GM12878 (cell line): Measurements from ENCODE around the gene SYCE3. TPM values are rescaled to one million over a fixed set of nuclear protein-coding genes. Genes with fewer than 3 reads are reported as not detected.

ENCODE experiments used
- ATAC-seq: fragments of 200-7000 bp; cut with Tn5 transposase; 3 replicates; pipeline ENCODE4 v1.9.1; 2020; ENCODE audit warnings: mild to moderate bottlenecking, moderate library complexity
- BruUV-seq: library from RNA; stranded (reverse); fragments of 400-500 nt; replicated peaks from 2 replicates; lab custom pipeline; 2021; lab: Mats Ljungman, UMichigan
- CTCF ChIA-PET: fragments of 300-600 bp; sonication (Branson Sonifier 250); formaldehyde crosslinking; extraction: SDS; loops from one replicate; lab custom pipeline; 2021; ENCODE audit warnings: inconsistent platforms; lab: Yijun Ruan, JAX
- POLR2A ChIA-PET: fragments of 350-600 bp; formaldehyde crosslinking; extraction: SDS; loops from one replicate; lab custom pipeline; 2021; ENCODE audit warnings: inconsistent platforms; lab: Charles Lee
- RAD21 ChIA-PET: fragments of 300-600 bp; sonication (Branson Sonifier 250); formaldehyde crosslinking; loops from one replicate; lab custom pipeline; 2023; ENCODE audit warnings: antibody characterized with exemption; ENCODE audit not compliant: unreplicated experiment; lab: Charles Lee
- SMC1A ChIA-PET: fragments of 300-600 bp; sonication (Branson Sonifier 250); formaldehyde crosslinking; loops from one replicate; lab custom pipeline; 2023; ENCODE audit not compliant: unreplicated experiment, uncharacterized antibody; lab: Charles Lee
- DNase-seq: peaks from one replicate; pipeline ENCODE4 v3.0.0-alpha.2; 2011; ENCODE audit warnings: low read depth, low spot score
- FAIRE-seq: peaks from 3 replicates; lab custom pipeline; 2011; peaks lifted over from hg19 to GRCh38; lab: Jason Lieb, UNC
- H2AFZ ChIP-seq: 2 replicates; pipeline ENCODE4 v1.6.0; 2011; ENCODE audit warnings: low read depth, low read length, control low read depth; ENCODE audit not compliant: control insufficient read depth
- H3K27ac ChIP-seq: 2 replicates; pipeline ENCODE4 v1.5.1; 2011; ENCODE audit warnings: control low read depth; ENCODE audit not compliant: control insufficient read depth, insufficient read depth
- H3K27me3 ChIP-seq, 2 experiments: replicated peaks in 1 of 2; 2 replicates each; pipeline versions ENCODE4 v1.6.0 to v1.6.1; 2011; ENCODE audit warnings: low read length in 1 of 2; ENCODE audit not compliant: control insufficient read depth in 2 of 2, insufficient read depth in 2 of 2
- H3K36me3 ChIP-seq, 2 experiments: 2 replicates each; pipeline ENCODE4 v1.5.1; 2011; ENCODE audit warnings: low read length in 1 of 2; ENCODE audit not compliant: control insufficient read depth in 2 of 2, insufficient read depth in 2 of 2
- H3K4me1 ChIP-seq: 2 replicates; pipeline ENCODE4 v1.6.1; 2011; ENCODE audit warnings: mild to moderate bottlenecking, low read length, moderate library complexity, mixed read lengths; ENCODE audit not compliant: control insufficient read depth, insufficient read depth
- H3K4me2 ChIP-seq: 2 replicates; pipeline ENCODE4 v1.6.0; 2011; ENCODE audit warnings: control low read depth; ENCODE audit not compliant: control insufficient read depth, insufficient read depth
- H3K4me3 ChIP-seq: fragments of 200-600 bp; sonication (generic); 2 replicates; pipeline ENCODE4 v1.5.1; 2016
- H3K79me2 ChIP-seq: 2 replicates; pipeline ENCODE4 v1.6.0; 2011; ENCODE audit warnings: low read length; ENCODE audit not compliant: control insufficient read depth, insufficient read depth
- H3K9ac ChIP-seq: 2 replicates; pipeline ENCODE4 v1.8.0; 2011; ENCODE audit warnings: low read length, control low read depth, mixed read lengths; ENCODE audit not compliant: control insufficient read depth, insufficient read depth
- H3K9me3 ChIP-seq: replicated peaks from 3 replicates; pipeline ENCODE4 v1.5.1; 2011; ENCODE audit warnings: mild to moderate bottlenecking, low read length; ENCODE audit not compliant: control insufficient read depth, insufficient read depth
- H4K20me1 ChIP-seq: 2 replicates; pipeline ENCODE4 v1.6.0; 2011; ENCODE audit not compliant: control insufficient read depth, insufficient read depth
- BCL11A ChIP-seq: IDR thresholded peaks from 2 replicates; pipeline ENCODE4 v1.6.1; 2011; ENCODE audit warnings: low read depth, low read length
- BMI1 ChIP-seq: fragments of 450-650 bp; IDR thresholded peaks from 2 replicates; pipeline ENCODE4 v1.6.1; 2016; ENCODE audit warnings: mild to moderate bottlenecking, moderate library complexity, borderline replicate concordance
- MLLT1 ChIP-seq: fragments of 450-650 bp; IDR thresholded peaks from 2 replicates; pipeline ENCODE4 v1.6.1; 2016; ENCODE audit warnings: mild to moderate bottlenecking
- PKNOX1 ChIP-seq: fragments of 450-650 bp; IDR thresholded peaks from 2 replicates; pipeline ENCODE4 v1.6.1; 2016; ENCODE audit warnings: mild to moderate bottlenecking
- PML ChIP-seq: IDR thresholded peaks from 2 replicates; pipeline ENCODE4 v1.6.1; 2012; ENCODE audit warnings: low read length, inconsistent platforms
- RAD51 ChIP-seq: fragments of 450-650 bp; IDR thresholded peaks from 2 replicates; pipeline ENCODE4 v1.6.1; 2016; ENCODE audit warnings: moderate library complexity, mild to moderate bottlenecking, inconsistent platforms
- RCOR1 ChIP-seq: conservative IDR thresholded peaks from 2 replicates; pipeline ENCODE4 v1.6.1; 2012; ENCODE audit warnings: low read depth, low read length, improper control_type of control experiment
- RUNX3 ChIP-seq: IDR thresholded peaks from 2 replicates; pipeline ENCODE4 v1.6.1; 2012; ENCODE audit warnings: low read length, inconsistent platforms
- SIX5 ChIP-seq: IDR thresholded peaks from 2 replicates; pipeline ENCODE4 v1.6.1; 2011; ENCODE audit warnings: mild to moderate bottlenecking, low read depth, low read length, moderate library complexity; ENCODE audit not compliant: severe bottlenecking
- TBL1XR1 ChIP-seq: IDR thresholded peaks from 2 replicates; pipeline ENCODE4 v1.6.1; 2012; ENCODE audit warnings: low read depth, low read length, improper control_type of control experiment
- USF2 ChIP-seq: IDR thresholded peaks from 2 replicates; pipeline ENCODE4 v1.6.1; 2011; ENCODE audit warnings: low read depth, low read length, improper control_type of control experiment, borderline replicate concordance
- WGBS: methylation state at CpG from one replicate; pipeline ENCODE4 v1.1.6; 2016; ENCODE audit warnings: low lambda C conversion rate; ENCODE audit not compliant: insufficient replicate concordance, insufficient coverage; ENCODE audit errors: missing lambda C conversion rate; 5-methylcytosine and 5-hydroxymethylcytosine counted together
- in situ Hi-C: fragments of 300-500 bp; cut with MboI; formaldehyde crosslinking; loops from 9 replicates; pipeline ENCODE4 v1.14.3; 2018; ENCODE audit warnings: mixed read lengths
- intact Hi-C: fragments of 100-400 bp; cut with micrococcal nuclease; formaldehyde crosslinking; loops from one replicate; pipeline ENCODE4 v1.14.2; 2022; ENCODE audit not compliant: unreplicated experiment
- polyA plus RNA-seq, 11 experiments: library from polyadenylated mRNA; depleted of rRNA in 4 of 11; unstranded in 6 of 11; stranded (reverse) in 5 of 11; fragments of >200 nt; fragmentation: Nextera tagmentation in 4 of 11; fragmentation: Illumina TruSeq in 1 of 11; extraction: Ambion mirVana in 4 of 11; extraction: Trizol in 1 of 11; gene quantifications; 1 replicate in 1 of 11; 2 replicates in 10 of 11; pipeline versions ENCODE4 v1.2.1 to v1.2.3, GENCODE V29; 2011 to 2016; ENCODE audit warnings: inconsistent platforms in 2 of 11, missing spikeins in 2 of 11, low read depth in 1 of 11
- total RNA-seq, 4 experiments: library from RNA; depleted of rRNA in 3 of 4; stranded (reverse); fragments of >200 nt in 3 of 4; fragmentation: Illumina TruSeq in 1 of 4; extraction: Trizol in 1 of 4; gene quantifications; 2 replicates each; pipeline versions ENCODE4 v1.2.1 to v1.2.3, GENCODE V29; 2013 to 2021
- TF ChIP-seq, protein P1 (sequence below): fragments of 450-650 bp; IDR thresholded peaks from 2 replicates; pipeline ENCODE4 v1.6.1; 2017; ENCODE audit warnings: low read depth, mild to moderate bottlenecking, moderate library complexity
- TF ChIP-seq, protein P2 (sequence below): fragments of 450-650 bp; IDR thresholded peaks from 2 replicates; pipeline ENCODE4 v1.6.1; 2016; ENCODE audit warnings: mild to moderate bottlenecking, moderate library complexity, borderline replicate concordance
- TF ChIP-seq, protein P3 (sequence below): IDR thresholded peaks from 2 replicates; pipeline ENCODE4 v1.6.1; 2011; ENCODE audit warnings: mild to moderate bottlenecking, low read depth, low read length, moderate library complexity; ENCODE audit not compliant: insufficient replicate concordance

SYCE3 gene
- total and polyA plus RNA-seq, 10 of the 15 experiments (the other 5 are each of a cell fraction or from before 2014, with no cell fraction given): 0.38 to 0.91 (median 0.76) TPM; not detected in 4

DNA sequence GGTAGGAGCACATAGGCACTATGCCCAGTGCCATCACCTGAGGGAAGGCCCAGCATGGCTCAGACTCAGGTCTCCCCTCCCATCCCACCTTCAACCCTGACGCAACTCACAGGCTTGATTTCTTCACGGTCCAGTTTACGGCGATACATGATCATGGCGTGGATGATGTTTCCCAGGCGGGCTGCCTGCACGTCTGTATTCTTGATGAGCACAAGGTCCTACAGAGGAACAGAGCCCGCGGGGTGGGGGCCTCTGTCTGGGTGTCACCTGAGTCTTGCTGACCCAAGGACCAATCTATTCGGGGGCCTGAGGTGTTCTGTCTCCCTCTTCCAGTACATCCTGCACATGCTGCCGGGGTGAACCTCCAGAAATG is 11.7 kb upstream of the SYCE3 start:
- ATAC-seq (no peak), FAIRE-seq (no peak), DNase-seq (no peak)
- no peaks in the 10 kb centered on the region for H3K9me3 ChIP-seq
- no peak overlapping the region for H3K9ac ChIP-seq
- H3K4me2 ChIP-seq: no peak overlapping the region
- no TSS peak for BruUV-seq
- WGBS: 93% methylated on average over 11 of the region's 11 CpGs
- no peaks in the 10 kb centered on the region; the same call in 1 of the 2 replicates for H3K79me2 ChIP-seq
- H3K4me3 ChIP-seq: no peak overlapping the region
- H4K20me1 ChIP-seq: no peaks in the 10 kb centered on the region
- in situ Hi-C loops (no loop called here), intact Hi-C loops (no loop called here)
- peaks cover 13% of the 10 kb centered on the region for H3K4me1 ChIP-seq
- H3K27ac ChIP-seq: no peak overlapping the region
- SMC1A ChIA-PET: no interaction called here
- RAD21 ChIA-PET: no interaction called here
- H2AFZ ChIP-seq: no peak overlapping the region
- no peaks in the 10 kb centered on the region for H3K27me3 ChIP-seq
- H3K36me3 ChIP-seq: peaks cover 12 to 13% of the 10 kb centered on the region in 2 experiments; a peak in 3 of 4 replicates
- POLR2A ChIA-PET: no interaction called here
- CTCF ChIA-PET: interaction anchor here (1.2 to 2.0 kb wide), 2 partner anchors 47 to 49 kb away, joined by 3 to 6 read pairs; no protein-coding TSS in a partner anchor
- TF ChIP-seq MLLT1 (no peak), USF2 (no peak), RUNX3 (no peak), RCOR1 (no peak), RAD51 (no peak), TBL1XR1 (no peak), BMI1 (no peak), PML (no peak), SIX5 (no peak), PKNOX1 (no peak), BCL11A (no peak)
- TF ChIP-seq, protein P1, sequence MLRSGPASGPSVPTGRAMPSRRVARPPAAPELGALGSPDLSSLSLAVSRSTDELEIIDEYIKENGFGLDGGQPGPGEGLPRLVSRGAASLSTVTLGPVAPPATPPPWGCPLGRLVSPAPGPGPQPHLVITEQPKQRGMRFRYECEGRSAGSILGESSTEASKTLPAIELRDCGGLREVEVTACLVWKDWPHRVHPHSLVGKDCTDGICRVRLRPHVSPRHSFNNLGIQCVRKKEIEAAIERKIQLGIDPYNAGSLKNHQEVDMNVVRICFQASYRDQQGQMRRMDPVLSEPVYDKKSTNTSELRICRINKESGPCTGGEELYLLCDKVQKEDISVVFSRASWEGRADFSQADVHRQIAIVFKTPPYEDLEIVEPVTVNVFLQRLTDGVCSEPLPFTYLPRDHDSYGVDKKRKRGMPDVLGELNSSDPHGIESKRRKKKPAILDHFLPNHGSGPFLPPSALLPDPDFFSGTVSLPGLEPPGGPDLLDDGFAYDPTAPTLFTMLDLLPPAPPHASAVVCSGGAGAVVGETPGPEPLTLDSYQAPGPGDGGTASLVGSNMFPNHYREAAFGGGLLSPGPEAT: no peak
- TF ChIP-seq, protein P2, sequence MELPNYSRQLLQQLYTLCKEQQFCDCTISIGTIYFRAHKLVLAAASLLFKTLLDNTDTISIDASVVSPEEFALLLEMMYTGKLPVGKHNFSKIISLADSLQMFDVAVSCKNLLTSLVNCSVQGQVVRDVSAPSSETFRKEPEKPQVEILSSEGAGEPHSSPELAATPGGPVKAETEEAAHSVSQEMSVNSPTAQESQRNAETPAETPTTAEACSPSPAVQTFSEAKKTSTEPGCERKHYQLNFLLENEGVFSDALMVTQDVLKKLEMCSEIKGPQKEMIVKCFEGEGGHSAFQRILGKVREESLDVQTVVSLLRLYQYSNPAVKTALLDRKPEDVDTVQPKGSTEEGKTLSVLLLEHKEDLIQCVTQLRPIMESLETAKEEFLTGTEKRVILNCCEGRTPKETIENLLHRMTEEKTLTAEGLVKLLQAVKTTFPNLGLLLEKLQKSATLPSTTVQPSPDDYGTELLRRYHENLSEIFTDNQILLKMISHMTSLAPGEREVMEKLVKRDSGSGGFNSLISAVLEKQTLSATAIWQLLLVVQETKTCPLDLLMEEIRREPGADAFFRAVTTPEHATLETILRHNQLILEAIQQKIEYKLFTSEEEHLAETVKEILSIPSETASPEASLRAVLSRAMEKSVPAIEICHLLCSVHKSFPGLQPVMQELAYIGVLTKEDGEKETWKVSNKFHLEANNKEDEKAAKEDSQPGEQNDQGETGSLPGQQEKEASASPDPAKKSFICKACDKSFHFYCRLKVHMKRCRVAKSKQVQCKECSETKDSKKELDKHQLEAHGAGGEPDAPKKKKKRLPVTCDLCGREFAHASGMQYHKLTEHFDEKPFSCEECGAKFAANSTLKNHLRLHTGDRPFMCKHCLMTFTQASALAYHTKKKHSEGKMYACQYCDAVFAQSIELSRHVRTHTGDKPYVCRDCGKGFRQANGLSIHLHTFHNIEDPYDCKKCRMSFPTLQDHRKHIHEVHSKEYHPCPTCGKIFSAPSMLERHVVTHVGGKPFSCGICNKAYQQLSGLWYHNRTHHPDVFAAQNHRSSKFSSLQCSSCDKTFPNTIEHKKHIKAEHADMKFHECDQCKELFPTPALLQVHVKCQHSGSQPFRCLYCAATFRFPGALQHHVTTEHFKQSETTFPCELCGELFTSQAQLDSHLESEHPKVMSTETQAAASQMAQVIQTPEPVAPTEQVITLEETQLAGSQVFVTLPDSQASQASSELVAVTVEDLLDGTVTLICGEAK: no peak
- TF ChIP-seq, protein P3, sequence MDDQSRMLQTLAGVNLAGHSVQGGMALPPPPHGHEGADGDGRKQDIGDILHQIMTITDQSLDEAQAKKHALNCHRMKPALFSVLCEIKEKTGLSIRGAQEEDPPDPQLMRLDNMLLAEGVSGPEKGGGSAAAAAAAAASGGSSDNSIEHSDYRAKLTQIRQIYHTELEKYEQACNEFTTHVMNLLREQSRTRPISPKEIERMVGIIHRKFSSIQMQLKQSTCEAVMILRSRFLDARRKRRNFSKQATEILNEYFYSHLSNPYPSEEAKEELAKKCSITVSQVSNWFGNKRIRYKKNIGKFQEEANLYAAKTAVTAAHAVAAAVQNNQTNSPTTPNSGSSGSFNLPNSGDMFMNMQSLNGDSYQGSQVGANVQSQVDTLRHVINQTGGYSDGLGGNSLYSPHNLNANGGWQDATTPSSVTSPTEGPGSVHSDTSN: no peak
